ENCODE results near the gene VEGFD.

VEGFD gene

GRCh38 chrX:15376956-15377355 is 7.3 kb downstream of the VEGFD start:
- H3K4me1 ChIP-seq: no peaks in the 10 kb centered on the region
- TF ChIP-seq CTCF (IDR thresholded peaks at IDR 0.05; ENCODE audit: low read depth, low read length): no peak
- DNase-seq: no peak
- no peaks in the 10 kb centered on the region for H3K36me3 ChIP-seq
- no peak overlapping the region for H3K4me3 ChIP-seq (ENCODE audit: low read depth, low read length)
- H3K27me3 ChIP-seq: no peaks in the 10 kb centered on the region
- H3K9me3 ChIP-seq: no peaks in the 10 kb centered on the region

GRCh38 chrX:15373976-15374375 is 10.2 kb downstream of the VEGFD start:
- no peaks in the 10 kb centered on the region for H3K36me3 ChIP-seq
- H3K4me1 ChIP-seq: no peaks in the 10 kb centered on the region
- no peak for TF ChIP-seq CTCF (IDR thresholded peaks at IDR 0.05; ENCODE audit: low read depth, low read length)
- no peak for DNase-seq
- H3K4me3 ChIP-seq (ENCODE audit: low read depth, low read length): no peak overlapping the region
- no peaks in the 10 kb centered on the region for H3K9me3 ChIP-seq
- no peaks in the 10 kb centered on the region for H3K27me3 ChIP-seq

GRCh38 chrX:15366506-15367352 is 17.5 kb downstream of the VEGFD start:
- Histone ChIP-seq H3K4me3 (ENCODE audit: low read depth, low read length) (no peak overlapping the region), H3K9me3 (no peaks in the 10 kb centered on the region), H3K4me1 (no peaks in the 10 kb centered on the region), H3K36me3 (no peaks in the 10 kb centered on the region), H3K27me3 (no peaks in the 10 kb centered on the region)
- DNase-seq: no peak
- no peak for TF ChIP-seq CTCF (IDR thresholded peaks at IDR 0.05; ENCODE audit: low read depth, low read length)

DNA sequence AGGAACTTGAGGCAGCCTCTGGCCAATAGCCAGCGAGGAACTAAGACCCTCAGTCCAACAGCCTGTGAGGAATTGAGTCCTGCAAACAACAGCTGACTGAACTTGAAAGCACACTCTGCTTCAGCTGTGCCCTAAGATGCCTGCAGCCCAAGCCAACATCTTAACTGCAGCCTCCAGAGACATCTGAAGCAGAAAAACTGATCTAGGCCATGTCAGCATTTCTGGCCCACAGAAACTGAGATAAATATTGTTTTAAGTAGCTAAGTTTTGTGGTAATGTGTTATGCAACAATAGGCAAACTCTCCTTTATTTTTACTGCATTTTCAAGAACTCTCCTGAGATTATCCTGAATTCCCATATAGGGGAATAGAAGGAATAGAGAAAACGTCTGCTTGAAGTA is 24.5 kb downstream of the VEGFD start:
- Histone ChIP-seq H3K36me3 (no peaks in the 10 kb centered on the region), H3K9me3 (no peaks in the 10 kb centered on the region), H3K27me3 (no peaks in the 10 kb centered on the region), H3K4me1 (no peaks in the 10 kb centered on the region), H3K4me3 (ENCODE audit: low read depth, low read length) (no peak overlapping the region)
- DNase-seq: no peak
- no peak for TF ChIP-seq CTCF (IDR thresholded peaks at IDR 0.05; ENCODE audit: low read depth, low read length)

DNA sequence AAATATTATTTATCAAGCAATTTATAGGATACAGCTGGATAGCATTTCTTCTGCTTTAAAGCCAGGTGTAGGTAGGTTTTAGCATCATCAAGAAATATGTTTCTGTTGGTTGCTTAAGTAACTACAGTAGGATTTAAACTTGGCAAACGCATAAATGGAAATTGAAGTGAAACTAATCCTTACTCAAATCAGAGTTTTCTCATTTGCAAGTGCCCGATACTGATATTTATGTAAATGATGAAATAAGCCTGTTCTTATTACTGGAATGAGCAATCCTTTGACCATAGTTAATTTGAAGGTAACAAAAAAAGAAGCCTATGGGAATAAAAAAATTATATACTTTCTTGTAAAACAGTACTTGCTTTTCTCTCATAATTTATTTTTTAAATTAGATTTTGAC is 25.7 kb downstream of the VEGFD start:
- no peak for TF ChIP-seq CTCF (IDR thresholded peaks at IDR 0.05; ENCODE audit: low read depth, low read length)
- no peaks in the 10 kb centered on the region for H3K27me3 ChIP-seq
- H3K36me3 ChIP-seq: no peaks in the 10 kb centered on the region
- H3K4me3 ChIP-seq (ENCODE audit: low read depth, low read length): no peak overlapping the region
- no peak for DNase-seq
- no peaks in the 10 kb centered on the region for H3K4me1 ChIP-seq
- no peaks in the 10 kb centered on the region for H3K9me3 ChIP-seq

- no peak for TF ChIP-seq CTCF (IDR thresholded peaks at IDR 0.05; ENCODE audit: low read depth, low read length)
- no peaks in the 10 kb centered on the region for H3K9me3 ChIP-seq
- H3K4me3 ChIP-seq (ENCODE audit: low read depth, low read length): no peak overlapping the region
- no peak for DNase-seq
- no peaks in the 10 kb centered on the region for H3K4me1 ChIP-seq
- H3K27me3 ChIP-seq: no peaks in the 10 kb centered on the region
- no peaks in the 10 kb centered on the region for H3K36me3 ChIP-seq
Observed at GRCh38 chrX:15356444-15356843, 27.8 kb downstream of the VEGFD start.
